HepG2 (cell line): ENCODE measurements around the gene COBLL1. TPM values are rescaled to one million over a fixed set of nuclear protein-coding genes. Genes with fewer than 3 reads are reported as not detected.

ENCODE experiments used
- AKAP8 ChIP-seq: sonication (generic); formaldehyde crosslinking; IDR thresholded peaks from 2 replicates; pipeline ENCODE4 v1.5.1; 2020; ENCODE audit warnings: mild to moderate bottlenecking, missing genetic modification reagents
- ARNTL ChIP-seq: sonication (generic); formaldehyde crosslinking; IDR thresholded peaks from 2 replicates; pipeline ENCODE4 v1.4.0; 2020; ENCODE audit warnings: mild to moderate bottlenecking, missing genetic modification reagents
- HCFC1 ChIP-seq: fragments of 150-350 bp; IDR thresholded peaks from 2 replicates; pipeline ENCODE4 v1.6.1; 2014; ENCODE audit warnings: low read depth, low read length
- HOXD1 ChIP-seq: sonication (generic); formaldehyde crosslinking; IDR thresholded peaks from 2 replicates; pipeline ENCODE4 v1.5.0; 2020; ENCODE audit warnings: missing genetic modification reagents
- KDM5A ChIP-seq: fragments of 200-600 bp; sonication (generic); IDR thresholded peaks from 2 replicates; pipeline ENCODE4 v1.7.0; 2018; ENCODE audit warnings: antibody characterized with exemption, mild to moderate bottlenecking, low read length, borderline replicate concordance
- KLF6 ChIP-seq: IDR thresholded peaks from 2 replicates; pipeline ENCODE4 v1.8.0; 2016; ENCODE audit warnings: missing biosample characterization, missing genetic modification reagents
- MAFF ChIP-seq: IDR thresholded peaks from 2 replicates; pipeline ENCODE4 v1.6.1; 2011; ENCODE audit warnings: low read depth, low read length, improper control_type of control experiment
- MIER3 ChIP-seq: IDR thresholded peaks from 2 replicates; pipeline ENCODE4 v1.6.1; 2016; ENCODE audit warnings: missing compliant biosample characterization, borderline replicate concordance
- MTF1 ChIP-seq: sonication (generic); formaldehyde crosslinking; IDR thresholded peaks from 2 replicates; pipeline ENCODE4 v1.5.0; 2020; ENCODE audit warnings: missing genetic modification reagents
- POLR2G ChIP-seq: fragments of 200-400 bp; formaldehyde crosslinking; IDR thresholded peaks from 2 replicates; pipeline ENCODE4 v1.6.1; 2018; ENCODE audit warnings: mild to moderate bottlenecking, low read depth, low read length, moderate library complexity
- RELA ChIP-seq: sonication (generic); formaldehyde crosslinking; IDR thresholded peaks from 2 replicates; pipeline ENCODE4 v1.4.0; 2020; ENCODE audit warnings: missing genetic modification reagents
- SMAD3 ChIP-seq: sonication (generic); formaldehyde crosslinking; IDR thresholded peaks from 2 replicates; pipeline ENCODE4 v1.4.0; 2020; ENCODE audit warnings: missing genetic modification reagents
- SMARCE1 ChIP-seq: fragments of 450-650 bp; IDR thresholded peaks from 2 replicates; pipeline ENCODE4 v1.6.1; 2017; ENCODE audit warnings: borderline replicate concordance
- SNRNP70 ChIP-seq: fragments of 200-400 bp; formaldehyde crosslinking; IDR thresholded peaks from 2 replicates; pipeline ENCODE4 v1.6.1; 2017; ENCODE audit warnings: mild to moderate bottlenecking, low read depth, low read length, moderate library complexity
- SRSF1 ChIP-seq: fragments of 200-400 bp; formaldehyde crosslinking; optimal IDR thresholded peaks from 2 replicates; pipeline ENCODE3; 2017; ENCODE audit warnings: mild to moderate bottlenecking, low read depth, low read length, moderate library complexity
- ZFAT ChIP-seq: sonication (generic); formaldehyde crosslinking; conservative IDR thresholded peaks from 2 replicates; pipeline ENCODE4 v1.8.1; 2023; ENCODE audit warnings: missing genetic modification reagents, inconsistent platforms
- ZNF329 ChIP-seq: sonication (generic); formaldehyde crosslinking; IDR thresholded peaks from 2 replicates; pipeline ENCODE4 v1.9.0; 2021; ENCODE audit warnings: low read depth, mild to moderate bottlenecking, missing genetic modification reagents
- ZNF451 ChIP-seq: sonication (generic); formaldehyde crosslinking; IDR thresholded peaks from 2 replicates; pipeline ENCODE4 v1.5.0; 2020; ENCODE audit warnings: mild to moderate bottlenecking, missing genetic modification reagents
- ZSCAN22 ChIP-seq: sonication (generic); formaldehyde crosslinking; IDR thresholded peaks from 2 replicates; pipeline ENCODE4 v1.4.0; 2020; ENCODE audit warnings: mild to moderate bottlenecking, missing genetic modification reagents
- polyA plus RNA-seq, 8 experiments: library from polyadenylated mRNA; depleted of rRNA in 3 of 8; stranded (reverse) in 7 of 8; unstranded in 1 of 8; fragments of >200 nt; fragmentation: Illumina TruSeq in 4 of 8; extraction: Trizol in 4 of 8; gene quantifications; 2 replicates each; pipeline versions ENCODE4 v1.2.1 to v1.2.3, GENCODE V29; 2011 to 2016; ENCODE audit warnings: low read depth in 4 of 8, missing spikeins in 1 of 8, mixed read lengths in 1 of 8; ENCODE audit not compliant: insufficient read depth in 1 of 8
- total RNA-seq, 5 experiments: library from RNA; depleted of rRNA; stranded (reverse); fragments of >200 nt; fragmentation: Illumina TruSeq; extraction: Trizol; gene quantifications; 2 replicates each; pipeline ENCODE4 v1.2.3, GENCODE V29; 2016; ENCODE audit warnings: low read depth in 1 of 5
- TF ChIP-seq, protein P1 (sequence below): IDR thresholded peaks from 2 replicates; pipeline ENCODE4 v1.6.1; 2016; ENCODE audit warnings: low read depth, missing genetic modification reagents, missing compliant biosample characterization
- TF ChIP-seq, protein P2 (sequence below): IDR thresholded peaks from 2 replicates; pipeline ENCODE4 v1.6.1; 2016
- TF ChIP-seq, protein P3 (sequence below), 2 experiments: sonication (generic) in 1 of 2; formaldehyde crosslinking in 1 of 2; IDR thresholded peaks; 2 replicates each; pipeline versions ENCODE4 v1.4.0 to v1.6.1; 2018 to 2020; ENCODE audit warnings: missing genetic modification reagents in 2 of 2, borderline replicate concordance in 1 of 2, low read depth in 1 of 2, mild to moderate bottlenecking in 1 of 2, missing biosample characterization in 1 of 2
- TF ChIP-seq, protein P4 (sequence below): IDR thresholded peaks from 2 replicates; pipeline ENCODE4 v1.6.1; 2016; ENCODE audit warnings: missing biosample characterization, missing genetic modification reagents, low read depth

Gene COBLL1
- total and polyA plus RNA-seq, 2 of the 13 experiments (the other 11 are each of a cell fraction or from before 2014, with no cell fraction given) = 32.6 to 86.8 TPM

DNA sequence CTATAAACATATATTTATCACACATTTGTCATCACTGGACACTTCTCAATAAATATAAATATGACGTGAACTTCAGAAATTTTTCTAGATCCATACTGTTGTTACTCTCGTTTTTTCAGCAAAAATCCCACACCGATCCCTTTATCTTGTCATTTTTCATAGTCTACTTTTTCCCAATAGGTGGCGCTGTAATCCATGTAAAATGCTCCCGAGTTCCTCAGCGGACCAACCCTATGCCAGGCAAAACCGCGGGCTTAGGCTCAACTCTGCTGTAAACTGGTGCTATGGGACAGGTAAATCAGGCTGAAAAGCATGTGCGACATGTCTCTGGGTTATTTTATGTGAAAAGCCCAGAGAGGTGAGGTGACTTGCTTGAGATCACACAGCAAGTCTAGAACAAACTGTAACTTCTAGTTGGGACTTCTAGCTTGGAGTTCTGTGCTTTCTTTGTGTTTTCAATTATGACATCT lies 104.0 kb downstream of the COBLL1 start (continued):
- TF ChIP-seq, protein P1, sequence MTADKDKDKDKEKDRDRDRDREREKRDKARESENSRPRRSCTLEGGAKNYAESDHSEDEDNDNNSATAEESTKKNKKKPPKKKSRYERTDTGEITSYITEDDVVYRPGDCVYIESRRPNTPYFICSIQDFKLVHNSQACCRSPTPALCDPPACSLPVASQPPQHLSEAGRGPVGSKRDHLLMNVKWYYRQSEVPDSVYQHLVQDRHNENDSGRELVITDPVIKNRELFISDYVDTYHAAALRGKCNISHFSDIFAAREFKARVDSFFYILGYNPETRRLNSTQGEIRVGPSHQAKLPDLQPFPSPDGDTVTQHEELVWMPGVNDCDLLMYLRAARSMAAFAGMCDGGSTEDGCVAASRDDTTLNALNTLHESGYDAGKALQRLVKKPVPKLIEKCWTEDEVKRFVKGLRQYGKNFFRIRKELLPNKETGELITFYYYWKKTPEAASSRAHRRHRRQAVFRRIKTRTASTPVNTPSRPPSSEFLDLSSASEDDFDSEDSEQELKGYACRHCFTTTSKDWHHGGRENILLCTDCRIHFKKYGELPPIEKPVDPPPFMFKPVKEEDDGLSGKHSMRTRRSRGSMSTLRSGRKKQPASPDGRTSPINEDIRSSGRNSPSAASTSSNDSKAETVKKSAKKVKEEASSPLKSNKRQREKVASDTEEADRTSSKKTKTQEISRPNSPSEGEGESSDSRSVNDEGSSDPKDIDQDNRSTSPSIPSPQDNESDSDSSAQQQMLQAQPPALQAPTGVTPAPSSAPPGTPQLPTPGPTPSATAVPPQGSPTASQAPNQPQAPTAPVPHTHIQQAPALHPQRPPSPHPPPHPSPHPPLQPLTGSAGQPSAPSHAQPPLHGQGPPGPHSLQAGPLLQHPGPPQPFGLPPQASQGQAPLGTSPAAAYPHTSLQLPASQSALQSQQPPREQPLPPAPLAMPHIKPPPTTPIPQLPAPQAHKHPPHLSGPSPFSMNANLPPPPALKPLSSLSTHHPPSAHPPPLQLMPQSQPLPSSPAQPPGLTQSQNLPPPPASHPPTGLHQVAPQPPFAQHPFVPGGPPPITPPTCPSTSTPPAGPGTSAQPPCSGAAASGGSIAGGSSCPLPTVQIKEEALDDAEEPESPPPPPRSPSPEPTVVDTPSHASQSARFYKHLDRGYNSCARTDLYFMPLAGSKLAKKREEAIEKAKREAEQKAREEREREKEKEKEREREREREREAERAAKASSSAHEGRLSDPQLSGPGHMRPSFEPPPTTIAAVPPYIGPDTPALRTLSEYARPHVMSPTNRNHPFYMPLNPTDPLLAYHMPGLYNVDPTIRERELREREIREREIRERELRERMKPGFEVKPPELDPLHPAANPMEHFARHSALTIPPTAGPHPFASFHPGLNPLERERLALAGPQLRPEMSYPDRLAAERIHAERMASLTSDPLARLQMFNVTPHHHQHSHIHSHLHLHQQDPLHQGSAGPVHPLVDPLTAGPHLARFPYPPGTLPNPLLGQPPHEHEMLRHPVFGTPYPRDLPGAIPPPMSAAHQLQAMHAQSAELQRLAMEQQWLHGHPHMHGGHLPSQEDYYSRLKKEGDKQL (CRISPR knock-in tag) = no peak
- TF ChIP-seq SNRNP70 (no peak), ZNF329 (CRISPR knock-in tag) (no peak), SRSF1 (no peak), KDM5A (peak; percentile 42; the same call in 1 of the 2 replicates), HCFC1 (no peak), ARNTL (CRISPR knock-in tag) (no peak), SMARCE1 (no peak), ZSCAN22 (CRISPR knock-in tag) (no peak), ZFAT (CRISPR knock-in tag) (no peak), MTF1 (no peak), MIER3 (CRISPR knock-in tag) (peak; percentile 80), AKAP8 (CRISPR knock-in tag) (no peak), MAFF (no peak), POLR2G (no peak), ZNF451 (no peak), KLF6 (0 out of 2 replicates have a peak, but pooled peaks have one; percentile 27), HOXD1 (no peak), RELA (CRISPR knock-in tag) (no peak), SMAD3 (CRISPR knock-in tag) (no peak)
- TF ChIP-seq, protein P2, sequence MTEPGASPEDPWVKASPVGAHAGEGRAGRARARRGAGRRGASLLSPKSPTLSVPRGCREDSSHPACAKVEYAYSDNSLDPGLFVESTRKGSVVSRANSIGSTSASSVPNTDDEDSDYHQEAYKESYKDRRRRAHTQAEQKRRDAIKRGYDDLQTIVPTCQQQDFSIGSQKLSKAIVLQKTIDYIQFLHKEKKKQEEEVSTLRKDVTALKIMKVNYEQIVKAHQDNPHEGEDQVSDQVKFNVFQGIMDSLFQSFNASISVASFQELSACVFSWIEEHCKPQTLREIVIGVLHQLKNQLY (CRISPR knock-in tag) = no peak
- TF ChIP-seq, protein P3, sequence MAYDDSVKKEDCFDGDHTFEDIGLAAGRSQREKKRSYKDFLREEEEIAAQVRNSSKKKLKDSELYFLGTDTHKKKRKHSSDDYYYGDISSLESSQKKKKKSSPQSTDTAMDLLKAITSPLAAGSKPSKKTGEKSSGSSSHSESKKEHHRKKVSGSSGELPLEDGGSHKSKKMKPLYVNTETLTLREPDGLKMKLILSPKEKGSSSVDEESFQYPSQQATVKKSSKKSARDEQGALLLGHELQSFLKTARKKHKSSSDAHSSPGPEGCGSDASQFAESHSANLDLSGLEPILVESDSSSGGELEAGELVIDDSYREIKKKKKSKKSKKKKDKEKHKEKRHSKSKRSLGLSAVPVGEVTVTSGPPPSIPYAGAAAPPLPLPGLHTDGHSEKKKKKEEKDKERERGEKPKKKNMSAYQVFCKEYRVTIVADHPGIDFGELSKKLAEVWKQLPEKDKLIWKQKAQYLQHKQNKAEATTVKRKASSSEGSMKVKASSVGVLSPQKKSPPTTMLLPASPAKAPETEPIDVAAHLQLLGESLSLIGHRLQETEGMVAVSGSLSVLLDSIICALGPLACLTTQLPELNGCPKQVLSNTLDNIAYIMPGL (CRISPR knock-in tag; IDR thresholded peaks at IDR 0.05; ENCODE audit: borderline replicate concordance in 1 of 2, low read depth in 1 of 2) = peak; percentile 67 to 81; a peak in 3 of 4 replicates
- TF ChIP-seq, protein P4, sequence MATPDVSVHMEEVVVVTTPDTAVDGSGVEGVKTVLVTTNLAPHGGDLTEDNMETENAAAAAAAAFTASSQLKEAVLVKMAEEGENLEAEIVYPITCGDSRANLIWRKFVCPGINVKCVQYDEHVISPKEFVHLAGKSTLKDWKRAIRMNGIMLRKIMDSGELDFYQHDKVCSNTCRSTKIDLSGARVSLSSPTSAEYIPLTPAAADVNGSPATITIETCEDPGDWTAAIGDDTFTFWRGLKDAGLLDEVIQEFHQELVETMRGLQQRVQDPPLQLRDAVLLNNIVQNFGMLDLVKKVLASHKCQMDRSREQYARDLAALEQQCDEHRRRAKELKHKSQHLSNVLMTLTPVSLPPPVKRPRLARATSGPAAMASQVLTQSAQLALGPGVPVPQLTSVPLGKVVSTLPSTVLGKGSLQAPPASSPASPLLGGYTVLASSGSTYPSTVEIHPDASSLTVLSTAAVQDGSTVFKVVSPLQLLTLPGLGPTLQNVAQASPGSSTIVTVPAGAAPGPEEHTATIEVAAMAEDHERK (CRISPR knock-in tag) = no peak
